HS-5 (cell line): Measurements from ENCODE around the gene UBXN11.

Experiments used
- DNase-seq: peaks from one replicate; pipeline ENCODE4 v3.0.0-alpha.2; 2012; ENCODE audit warnings: low read depth

UBXN11 gene

DNA sequence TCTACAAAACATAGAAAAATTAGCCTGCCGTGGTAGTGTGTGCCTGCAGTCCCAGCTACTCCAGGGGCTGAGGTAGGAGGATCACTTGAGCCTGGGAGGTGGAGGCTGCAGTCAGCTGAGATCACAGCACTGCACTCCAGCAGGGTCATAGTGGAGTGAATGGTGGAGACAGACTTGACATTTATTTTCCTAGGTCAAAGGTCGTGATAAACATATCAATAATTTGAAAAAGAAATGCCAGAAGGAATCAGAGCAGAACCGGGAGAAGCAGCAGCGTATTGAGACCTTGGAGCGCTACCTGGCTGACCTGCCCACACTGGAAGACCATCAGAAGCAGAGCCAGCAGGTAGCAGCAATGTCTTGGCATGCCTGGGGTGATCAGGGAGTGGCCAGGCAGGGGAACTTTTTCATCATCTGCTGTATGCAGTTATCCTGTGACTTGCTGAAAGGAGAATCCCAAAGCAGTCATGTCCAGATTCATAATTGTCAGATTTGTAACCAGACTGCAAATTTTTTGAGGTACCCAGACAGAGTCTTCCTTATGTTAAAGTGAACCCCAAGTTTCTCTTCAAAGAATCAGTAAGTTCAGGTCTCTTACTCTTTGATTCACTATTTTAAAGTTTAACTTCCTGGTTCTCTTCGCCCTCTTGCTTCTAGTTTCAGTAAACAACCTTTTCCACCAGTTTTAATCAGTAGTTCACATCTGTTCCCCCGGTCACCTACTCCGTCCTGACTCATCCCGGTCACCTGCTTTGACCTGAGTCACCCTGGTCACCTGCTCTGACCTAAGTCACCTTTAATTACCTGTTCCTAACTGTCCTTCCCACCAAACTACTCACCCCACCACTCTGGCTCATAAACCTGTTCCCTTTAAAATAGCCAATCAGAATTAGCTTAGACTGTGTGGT, 37.9 kb downstream of the UBXN11 start:
- no peak for DNase-seq

DNA sequence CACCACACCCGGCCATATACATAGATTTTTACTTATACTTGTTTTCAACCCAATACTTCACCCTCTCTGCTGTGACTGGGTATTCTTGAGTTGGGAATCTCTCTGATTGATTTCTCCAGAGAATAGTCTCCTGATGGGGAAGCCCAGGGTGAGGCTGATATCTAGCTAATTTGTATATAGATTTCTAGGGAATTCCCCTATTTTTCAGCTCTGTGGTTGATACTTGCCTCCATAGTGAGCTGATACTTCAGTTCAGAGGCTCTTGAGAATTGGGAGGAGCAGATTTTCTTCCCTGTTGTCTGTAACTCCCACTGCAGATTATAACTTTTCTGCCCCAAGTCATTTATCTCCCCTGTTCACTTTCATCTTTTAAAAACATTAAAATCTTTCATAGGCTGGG, 41.0 kb downstream of the UBXN11 start:
- no peak for DNase-seq

DNA sequence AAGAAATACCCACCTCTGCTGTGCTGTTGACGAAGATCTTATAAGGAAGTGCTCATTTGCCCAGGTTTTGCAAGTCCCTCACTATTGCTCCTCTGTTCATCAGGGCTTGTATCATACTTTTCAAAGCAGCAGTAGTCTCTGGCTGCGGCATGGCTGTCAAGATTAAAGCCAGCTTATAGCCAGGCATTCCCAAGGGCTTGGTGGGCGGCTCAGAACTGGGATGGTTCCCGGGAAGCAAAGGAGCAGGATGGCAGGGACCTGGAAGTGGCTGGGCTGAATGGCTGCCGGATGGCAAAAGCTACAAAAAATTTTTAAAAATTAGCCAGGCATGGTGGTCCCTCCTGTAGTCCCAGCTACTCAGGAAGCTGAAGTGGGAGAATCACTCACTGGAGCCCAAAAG, 43.2 kb downstream of the UBXN11 start:
- DNase-seq, result no peak

DNA sequence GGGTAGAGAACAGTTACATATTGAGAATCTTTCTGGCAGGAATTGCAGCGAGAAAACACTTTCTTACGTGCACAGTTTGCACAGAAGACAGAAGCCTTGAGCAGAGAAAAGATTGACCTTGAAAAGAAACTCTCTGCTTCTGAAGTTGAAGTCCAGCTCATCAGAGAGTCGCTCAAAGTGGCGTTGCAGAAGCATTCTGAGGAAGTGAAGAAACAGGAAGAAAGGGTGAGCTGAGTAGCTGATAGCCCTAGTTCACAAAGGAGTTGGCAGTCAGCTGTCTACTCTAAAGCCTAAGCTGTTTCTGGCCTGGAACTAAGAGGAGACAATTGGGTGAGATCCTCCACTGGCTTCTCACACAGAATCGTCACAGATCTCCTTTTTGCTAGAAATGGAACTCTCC, 46.9 kb downstream of the UBXN11 start:
- DNase-seq, result no peak

DNA sequence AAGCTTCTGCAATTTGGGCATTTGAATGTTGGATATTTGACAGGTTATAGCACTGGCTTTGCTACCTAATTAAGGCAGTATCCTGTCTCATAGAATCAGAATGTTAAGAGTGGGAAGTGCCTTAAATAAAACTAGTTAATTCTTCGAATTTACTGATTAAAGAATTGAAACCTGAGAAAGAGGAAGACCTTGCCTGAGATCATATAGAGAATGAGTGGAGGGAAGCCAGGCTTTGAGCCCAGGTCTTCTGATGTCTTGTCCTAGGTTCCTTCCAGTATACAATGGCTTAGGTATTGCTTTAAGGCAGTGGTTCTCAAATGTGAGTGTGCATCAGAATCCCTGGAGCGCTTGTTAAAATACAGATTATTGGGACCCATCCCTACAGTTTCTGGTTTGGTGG, 47.4 kb downstream of the UBXN11 start:
- no peak for DNase-seq

DNA sequence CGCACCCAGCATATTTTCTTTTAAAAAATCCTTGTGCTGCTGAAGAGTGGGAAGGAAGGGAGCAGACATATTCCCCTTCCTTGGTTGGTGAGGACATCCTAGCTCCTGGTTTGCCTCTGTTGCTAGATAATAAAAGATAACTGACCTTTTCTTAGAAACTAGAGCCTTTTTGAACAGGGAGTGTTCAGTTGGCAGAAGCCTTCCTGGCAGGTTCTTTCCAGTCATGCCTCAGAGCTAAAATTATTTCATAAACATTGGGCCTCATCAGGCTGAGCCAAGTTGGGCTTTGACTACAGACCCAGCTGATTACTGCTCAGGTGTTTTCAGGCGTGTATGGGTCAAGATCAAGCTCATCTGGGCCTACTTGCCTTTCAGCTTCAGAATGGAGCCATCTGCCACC, 49.2 kb downstream of the UBXN11 start:
- no peak for DNase-seq

DNA sequence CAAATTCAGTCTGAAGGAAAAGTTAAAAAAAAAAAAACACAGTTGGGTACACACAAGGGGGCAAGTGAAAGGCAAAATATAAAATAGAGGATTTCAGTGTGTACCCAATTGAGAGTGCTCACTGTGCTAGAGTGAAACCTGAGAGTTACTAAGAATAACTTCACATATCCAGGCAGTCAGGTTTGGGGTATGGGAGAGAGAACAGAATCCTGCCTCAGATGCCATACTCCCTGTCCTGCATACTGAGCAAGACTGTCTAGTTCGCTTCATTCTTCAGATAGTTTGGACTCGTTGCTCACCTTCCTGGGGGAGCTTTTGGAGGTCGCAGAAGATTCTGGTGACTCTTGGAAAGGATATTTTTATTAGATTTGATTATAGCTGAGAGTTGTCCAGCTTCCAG, 52.0 kb downstream of the UBXN11 start:
- DNase-seq, result no peak

DNA sequence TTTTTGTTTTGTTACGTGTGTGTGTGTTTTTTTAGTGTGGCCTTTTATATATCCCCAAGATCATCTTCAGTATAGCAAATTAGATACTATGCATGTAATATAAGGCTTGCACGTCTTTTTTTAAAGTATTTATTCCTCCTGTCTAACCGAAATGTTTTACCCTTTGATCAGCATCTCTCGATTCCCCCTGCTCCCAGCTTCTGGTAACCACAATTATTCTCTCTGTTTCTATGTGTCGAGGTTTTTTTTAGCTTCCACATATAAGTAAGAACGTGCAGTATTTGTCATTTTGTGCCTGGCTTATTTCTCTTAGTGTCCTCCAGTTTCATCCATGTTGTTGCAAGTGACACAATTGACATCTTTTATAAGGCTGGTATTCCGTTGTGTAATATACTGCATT, 53.7 kb downstream of the UBXN11 start:
- no peak for DNase-seq

DNA sequence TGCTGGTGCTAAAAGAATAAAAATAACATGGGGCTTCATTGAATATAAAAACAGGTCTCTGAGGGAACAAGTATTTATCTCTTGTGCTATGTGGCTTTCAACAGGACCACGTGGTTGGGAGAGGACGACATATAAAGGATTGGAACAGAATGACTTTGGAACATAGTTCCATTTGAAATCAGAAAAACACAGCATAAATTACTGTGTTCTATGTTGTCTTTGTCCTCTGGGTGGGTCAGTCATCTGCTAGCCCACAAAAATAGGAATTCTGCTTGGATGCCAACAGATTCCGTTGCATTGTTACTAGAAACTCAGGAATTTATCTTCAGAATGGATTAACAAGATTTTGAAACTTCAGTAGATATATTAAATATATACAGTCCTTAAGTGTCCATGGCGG, 66.5 kb downstream of the UBXN11 start:
- peak; percentile 4 for DNase-seq

DNA sequence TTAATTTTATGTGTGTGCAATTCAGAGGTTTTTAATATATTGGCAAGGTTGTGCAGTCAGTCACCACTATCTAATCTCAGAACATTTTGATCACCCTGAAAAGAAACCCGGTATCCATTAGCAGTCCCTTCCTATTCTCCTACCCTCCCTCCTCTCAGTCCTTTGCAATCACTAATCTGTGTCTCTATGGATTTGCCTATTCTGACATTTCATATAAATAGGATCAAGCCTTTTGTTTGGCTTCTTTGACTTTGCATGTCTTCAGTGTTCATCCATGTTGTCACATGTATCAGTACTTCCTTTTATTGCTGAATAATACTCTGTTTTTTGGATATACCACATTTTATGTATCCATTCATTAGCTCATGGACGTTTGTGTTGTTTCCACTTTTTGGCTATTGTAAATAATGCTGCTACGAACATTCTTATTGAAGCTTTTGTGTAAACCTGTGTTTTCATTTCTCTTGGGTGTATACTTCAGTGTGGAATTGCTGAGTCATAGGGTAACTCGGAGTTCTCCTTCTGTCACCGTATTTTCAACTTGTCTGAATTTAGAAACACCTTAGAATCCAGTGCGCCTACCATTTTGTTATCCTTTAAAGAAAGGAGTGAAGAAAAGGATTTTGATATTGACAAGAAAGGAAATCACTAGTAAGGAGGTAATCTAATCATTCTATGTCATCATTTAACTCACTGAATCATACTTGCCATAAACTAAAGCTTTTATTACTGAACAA, 69.0 kb downstream of the UBXN11 start:
- DNase-seq, result no peak

DNA sequence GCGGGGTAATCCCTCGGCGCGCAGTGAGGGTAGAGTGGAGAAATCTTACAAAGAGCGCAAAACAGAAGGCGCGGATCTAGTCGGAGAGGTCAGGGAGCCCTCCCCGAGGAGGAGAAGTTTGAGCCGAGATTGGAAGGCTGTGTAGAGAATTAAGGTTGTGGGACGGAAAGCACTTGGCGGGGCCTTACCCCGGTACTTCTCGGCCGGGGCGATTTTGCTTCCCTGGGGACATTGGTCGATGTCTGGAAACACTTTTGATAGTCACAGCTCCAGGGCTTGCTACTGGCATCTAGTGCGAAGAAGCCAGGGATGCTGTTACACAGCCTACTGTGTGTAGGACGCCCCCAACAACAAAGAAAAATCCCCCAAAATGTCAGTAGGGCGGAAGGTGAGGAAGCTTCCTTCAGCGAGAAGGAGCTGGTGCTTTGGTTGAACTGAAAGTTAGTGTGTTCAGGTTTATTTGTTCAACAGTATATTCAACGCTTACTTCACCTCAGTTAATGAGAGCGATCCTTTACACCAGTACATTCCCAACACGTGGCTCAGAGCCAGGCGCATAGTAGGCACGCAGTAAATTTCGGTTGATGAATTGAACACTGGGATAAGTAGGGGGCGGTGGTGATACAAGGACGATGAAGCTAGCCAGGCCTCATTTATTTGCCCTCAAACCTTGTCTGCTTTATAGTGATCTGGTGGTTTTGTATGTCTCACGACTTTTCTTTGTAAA, 71.6 kb downstream of the UBXN11 start:
- peak; percentile 6 for DNase-seq

DNA sequence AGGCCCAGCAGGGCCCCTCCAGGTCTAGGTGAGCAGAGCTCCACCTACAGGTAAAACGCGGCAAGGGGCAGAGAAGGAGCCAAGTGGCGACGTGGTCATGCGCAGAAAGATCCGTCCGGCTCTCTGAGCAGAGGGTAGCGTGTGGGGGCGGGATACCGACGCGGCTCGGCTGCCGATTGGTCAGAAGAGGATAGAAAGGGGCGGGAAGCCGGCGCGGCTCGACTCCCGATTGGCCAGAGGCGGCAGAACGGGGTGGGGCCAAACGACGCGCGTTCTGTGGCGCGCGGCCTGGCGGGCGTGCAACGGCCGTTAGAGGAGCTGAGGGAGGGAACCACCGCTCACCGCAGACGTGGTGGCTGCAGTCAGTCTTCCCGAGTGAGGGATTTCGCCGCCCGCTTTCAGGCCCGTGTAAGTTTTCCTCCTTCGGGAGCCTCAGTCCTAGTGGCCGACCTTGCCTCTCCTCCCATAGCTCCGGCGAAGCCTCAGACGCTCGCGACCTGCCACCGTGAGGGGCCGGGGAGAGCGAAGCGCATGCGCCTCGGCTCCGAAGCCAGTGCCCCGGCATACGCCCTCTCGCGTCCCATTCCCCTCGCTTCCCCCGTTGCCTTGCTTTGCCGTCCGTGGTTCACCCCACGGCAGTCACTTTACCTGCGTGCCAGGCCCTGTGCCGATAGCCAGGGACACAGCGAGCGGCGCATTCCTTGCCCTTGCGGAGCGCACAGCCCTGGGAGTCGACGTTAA, 72.4 kb downstream of the UBXN11 start, which contains the start of gene CEP85:
CEP85 (plus strand) TSS at position 298 of the 741 bp plus-strand sequence. CDS start 5,584 bp downstream, outside the sequence.
- DNase-seq, result peak; percentile 91
